Activated CD4-positive, alpha-beta T cell treated with anti-CD3 and anti-CD28 coated beads for 36 hours (primary cell): ENCODE data around the gene MEN1. TPM values are rescaled to one million over a fixed set of nuclear protein-coding genes. Genes with fewer than 3 reads are reported as not detected.

Experiments used
- ATAC-seq: fragments of 200-7000 bp; cut with Tn5 transposase; one replicate; pipeline ENCODE4 v1.10.0; 2021; ENCODE audit warnings: mild to moderate bottlenecking, moderate library complexity
- CTCF ChIA-PET: fragments of 350-600 bp; sonication (Branson Sonifier 250); formaldehyde crosslinking; loops from one replicate; lab custom pipeline; 2021; ENCODE audit warnings: antibody characterized with exemption; lab: Charles Lee
- POLR2A ChIA-PET: fragments of 350-600 bp; sonication (Branson Sonifier 250); formaldehyde crosslinking; loops from one replicate; lab custom pipeline; 2021; ENCODE audit warnings: antibody characterized with exemption, inconsistent platforms; lab: Charles Lee
- DNase-seq: peaks from one replicate; pipeline ENCODE4 v3.0.0-alpha.2; 2020
- H3K27ac Mint-ChIP-seq: one replicate; pipeline ENCODE4 v1.8.0; 2021; ENCODE audit warnings: mixed read lengths
- H3K27me3 Mint-ChIP-seq: one replicate; pipeline ENCODE4 v1.8.0; 2021; ENCODE audit warnings: mixed read lengths
- H3K36me3 Mint-ChIP-seq: one replicate; pipeline ENCODE4 v1.8.0; 2021; ENCODE audit warnings: low read depth, mixed read lengths
- H3K4me1 Mint-ChIP-seq: one replicate; pipeline ENCODE4 v1.8.0; 2021; ENCODE audit warnings: mixed read lengths
- H3K4me3 Mint-ChIP-seq: one replicate; pipeline ENCODE4 v1.8.0; 2021; ENCODE audit warnings: mild to moderate bottlenecking, moderate library complexity, mixed read lengths
- H3K9me3 Mint-ChIP-seq: one replicate; pipeline ENCODE4 v1.8.0; 2021; ENCODE audit warnings: low read depth, mixed read lengths
- intact Hi-C, 2 experiments: fragments of 100-400 bp; cut with DNase I in 1 of 2; cut with micrococcal nuclease in 1 of 2; formaldehyde crosslinking; loops; one replicate each; pipeline versions ENCODE4 v1.14.2 to v1.15.1; 2022 to 2024; cut with DNase I, micrococcal nuclease
- total RNA-seq, 2 experiments: library from RNA; stranded (reverse); gene quantifications; one replicate each; pipeline ENCODE4 v1.2.3, GENCODE V29; 2021

Gene MEN1
- total RNA-seq, 2 experiments from 2014 or later, result 34.8 to 38.5 TPM

DNA sequence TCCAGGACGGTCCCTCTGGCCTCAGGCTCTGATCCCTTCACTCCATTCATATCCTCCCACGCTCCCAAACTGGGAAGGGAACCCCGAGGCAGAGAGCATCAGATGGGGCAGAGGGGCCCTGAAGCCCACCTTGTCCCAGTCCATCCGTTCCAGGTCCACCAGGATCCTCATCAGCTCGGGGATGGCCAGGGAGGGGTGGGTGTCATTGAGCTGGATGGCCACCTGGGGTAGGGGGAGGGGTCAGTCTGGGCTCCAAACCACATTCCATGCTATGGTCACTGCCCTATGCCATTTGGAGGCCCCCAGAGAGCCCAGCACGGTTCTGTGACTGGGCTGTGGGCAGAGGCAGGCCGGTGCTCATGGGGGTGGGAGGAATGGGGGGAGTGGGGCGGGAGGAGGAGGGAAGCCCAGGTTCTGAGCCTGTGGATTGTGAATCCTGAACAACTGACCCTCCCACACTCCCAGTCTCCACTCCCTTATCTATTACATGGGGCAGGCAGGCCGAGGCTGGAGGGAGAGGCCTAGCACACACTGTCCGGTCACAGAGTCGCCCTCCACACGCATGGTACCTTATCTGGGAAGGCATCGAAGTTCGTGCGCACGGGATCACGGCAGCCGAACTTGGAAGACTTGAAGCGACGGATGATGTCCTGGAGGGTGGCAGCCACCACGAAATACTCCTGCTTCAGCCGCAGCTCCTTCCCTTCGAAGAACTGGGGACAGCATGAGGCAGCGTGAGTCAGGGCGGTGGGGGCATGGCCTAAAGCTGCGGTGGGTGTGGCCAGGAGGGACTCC lies 56.0 kb downstream of the MEN1 start:
- DNase-seq, result no peak
- H3K9me3 Mint-ChIP-seq, result no peaks in the 10 kb centered on the region
- ATAC-seq, result no peak
- H3K27me3 Mint-ChIP-seq, result no peaks in the 10 kb centered on the region
- ChIA-PET CTCF (interaction anchor here (0.5 to 0.8 kb wide), 3 partner anchors 11 to 1684 kb away, joined by 3 read pairs; partner anchors contain the start of gene MRPL11), POLR2A (no interaction called here)
- intact Hi-C loops, result no loop called here
- H3K27ac Mint-ChIP-seq, result no peak overlapping the region
- peaks cover 9% of the 10 kb centered on the region for H3K36me3 Mint-ChIP-seq
- H3K4me3 Mint-ChIP-seq, result no peak overlapping the region
- peaks cover 7% of the 10 kb centered on the region for H3K4me1 Mint-ChIP-seq

Other genes with a start within 250 kb of the MEN1 start
- gene SLC22A12, start 219.3 kb downstream of the MEN1 start, total RNA-seq, result not detected
- gene NRXN2, start 87.4 kb downstream of the MEN1 start, total RNA-seq, result under 1 TPM; 0.18 to 0.39 TPM
- 1 to 10 TPM; 5.6 to 5.9 TPM for gene RASGRP2, start 66.4 kb downstream of the MEN1 start, total RNA-seq
- 1 to 10 TPM in 1 of 2 experiments, under 1 TPM in 1; 0.87 to 1.5 TPM for gene PYGM, start 50.6 kb downstream of the MEN1 start, total RNA-seq
- gene SF1, start 32.0 kb downstream of the MEN1 start, total RNA-seq, result 100 to 1,000 TPM; 318 to 362 TPM
- gene MAP4K2, start 7.3 kb downstream of the MEN1 start, total RNA-seq, result 10 to 100 TPM; 54.0 to 57.3 TPM
- gene CDC42BPG, start 34.1 kb upstream of the MEN1 start, total RNA-seq, result under 1 TPM; 0.28 to 0.39 TPM
- gene EHD1, start 68.1 kb upstream of the MEN1 start, total RNA-seq, result 10 to 100 TPM; 71.0 to 73.6 TPM
- 10 to 100 TPM; 15.8 to 16.7 TPM for gene ATG2A, start 106.7 kb upstream of the MEN1 start, total RNA-seq
- gene PPP2R5B, start 114.1 kb upstream of the MEN1 start, total RNA-seq, result 10 to 100 TPM; 13.2 to 13.5 TPM
- gene GPHA2, start 125.3 kb upstream of the MEN1 start, total RNA-seq, result under 1 TPM in 1 of 2 experiments, not detected in 1; 0.34 TPM
- 1 to 10 TPM; 1.2 to 1.6 TPM for gene MAJIN, start 161.6 kb upstream of the MEN1 start, total RNA-seq
- not detected for gene BATF2, start 186.4 kb upstream of the MEN1 start, total RNA-seq
- gene ARL2, start 203.6 kb upstream of the MEN1 start, total RNA-seq, result 100 to 1,000 TPM in 1 of 2 experiments, 10 to 100 TPM in 1; 89.6 to 109 TPM
- gene SNX15, start 216.9 kb upstream of the MEN1 start, total RNA-seq, result 10 to 100 TPM; 12.1 to 14.2 TPM
- gene SAC3D1, start 230.7 kb upstream of the MEN1 start, total RNA-seq, result 10 to 100 TPM; 10.5 to 12.1 TPM
- gene NAALADL1, start 248.0 kb upstream of the MEN1 start, total RNA-seq, result 10 to 100 TPM; 11.7 to 13.6 TPM